Measurements from ENCODE around the gene RALB.

Gene RALB

DNA sequence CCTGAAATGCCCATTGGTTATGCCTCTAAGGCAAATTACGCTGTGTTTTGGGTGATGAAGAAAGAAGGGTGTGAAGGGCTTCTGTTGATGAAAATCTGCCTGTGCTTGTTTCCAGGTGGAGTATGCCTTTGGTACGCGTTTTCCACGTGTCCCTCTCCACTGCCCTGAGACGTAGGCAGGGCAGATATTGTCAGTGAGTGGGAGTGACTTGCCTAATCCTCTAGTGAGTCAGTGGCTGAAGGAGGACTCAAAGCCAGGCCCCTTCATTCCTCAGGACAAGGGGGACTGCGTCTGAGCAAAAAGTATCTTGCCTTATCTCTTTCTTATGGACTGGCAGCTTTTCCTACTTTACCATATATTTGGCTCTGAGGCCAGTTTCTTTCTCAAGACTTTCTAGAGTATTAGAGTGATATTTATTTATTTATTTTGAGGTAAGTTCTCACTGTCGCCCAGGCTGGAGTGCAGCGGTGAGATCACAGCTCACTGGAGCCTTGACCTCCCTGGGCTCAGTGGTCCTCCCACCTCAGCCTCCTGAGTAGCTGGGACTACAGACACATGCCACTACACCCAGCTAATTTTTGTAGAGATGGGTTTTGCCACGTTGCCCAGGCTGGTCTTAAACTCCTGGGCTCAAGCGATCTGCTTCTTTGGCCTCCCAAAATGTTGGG is 10.2 kb downstream of the RALB start:
- DNase-seq (ENCODE audit: low spot score) = no peak

- no peak for DNase-seq (ENCODE audit: low spot score)
Measured at GRCh38 chr2:120265006-120265405, 12.4 kb downstream of the RALB start.

DNA sequence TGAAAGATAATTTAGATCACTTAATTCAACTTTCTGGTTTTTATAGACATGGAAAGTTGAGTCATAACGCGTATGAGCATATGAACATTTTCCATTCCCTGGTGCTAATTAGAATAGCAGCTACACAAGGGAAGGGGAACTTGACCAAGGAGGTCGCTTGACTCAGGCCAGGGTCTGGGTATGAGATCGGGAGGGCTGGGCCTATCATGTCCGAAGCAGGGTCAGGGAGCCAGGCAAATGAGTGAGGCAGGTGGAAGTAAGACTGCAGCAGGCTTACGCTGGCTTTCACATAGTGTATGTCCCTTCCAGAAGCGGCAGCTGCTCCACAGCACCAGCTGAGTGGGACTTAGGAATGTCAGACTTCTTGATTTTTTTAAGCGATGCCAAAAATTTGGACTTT is 14.7 kb downstream of the RALB start:
- DNase-seq (ENCODE audit: low spot score) = no peak

GRCh38 chr2:120269076-120269744 is 16.6 kb downstream of the RALB start:
- DNase-seq (ENCODE audit: low spot score) = no peak

- no peak for DNase-seq (ENCODE audit: low spot score)
Measured at GRCh38 chr2:120269816-120270215, 17.2 kb downstream of the RALB start.

GRCh38 chr2:120271711-120272379 is 19.2 kb downstream of the RALB start:
- DNase-seq (ENCODE audit: low spot score) = no peak

- no peak for DNase-seq (ENCODE audit: low spot score)
Measured at GRCh38 chr2:120272763-120273481, 20.3 kb downstream of the RALB start.

DNA sequence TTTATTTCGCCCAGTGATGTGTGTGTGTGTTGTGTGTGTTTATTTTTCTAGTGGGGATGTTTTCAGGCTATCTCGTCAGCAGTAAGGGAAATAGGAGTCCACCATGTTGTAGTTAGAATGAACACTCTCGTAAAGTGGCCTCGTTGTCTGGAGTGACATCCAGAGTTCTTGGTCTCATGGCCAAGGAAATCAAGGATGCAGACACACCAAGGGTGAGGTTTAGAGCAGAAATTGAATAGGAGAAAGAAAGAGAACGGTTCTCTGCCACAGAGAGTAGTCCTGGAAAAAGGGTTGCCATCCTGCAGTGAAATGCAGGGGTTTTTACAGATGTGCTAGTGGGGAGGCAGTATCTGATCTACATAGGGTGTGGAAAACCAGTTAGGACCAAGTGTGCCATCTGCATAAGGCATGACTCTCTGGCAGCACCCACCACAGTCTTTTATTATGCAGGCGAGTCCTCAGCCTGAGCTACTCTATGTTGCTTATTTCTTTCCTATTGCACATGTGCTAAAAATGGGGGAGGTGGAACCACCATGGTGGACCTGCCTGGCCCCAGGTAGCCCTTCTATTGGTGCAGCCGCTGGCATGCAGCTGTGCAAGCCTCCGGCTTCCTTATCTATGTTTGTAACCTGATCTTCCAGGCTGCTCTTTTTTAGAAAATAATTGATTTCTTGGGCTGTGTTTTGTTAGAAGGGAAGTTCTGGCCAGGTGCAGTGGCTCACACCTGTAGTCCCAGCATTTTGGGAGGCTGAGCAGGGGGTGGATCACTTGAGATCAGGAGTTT is 23.2 kb downstream of the RALB start:
- no peak for DNase-seq (ENCODE audit: low spot score)

DNA sequence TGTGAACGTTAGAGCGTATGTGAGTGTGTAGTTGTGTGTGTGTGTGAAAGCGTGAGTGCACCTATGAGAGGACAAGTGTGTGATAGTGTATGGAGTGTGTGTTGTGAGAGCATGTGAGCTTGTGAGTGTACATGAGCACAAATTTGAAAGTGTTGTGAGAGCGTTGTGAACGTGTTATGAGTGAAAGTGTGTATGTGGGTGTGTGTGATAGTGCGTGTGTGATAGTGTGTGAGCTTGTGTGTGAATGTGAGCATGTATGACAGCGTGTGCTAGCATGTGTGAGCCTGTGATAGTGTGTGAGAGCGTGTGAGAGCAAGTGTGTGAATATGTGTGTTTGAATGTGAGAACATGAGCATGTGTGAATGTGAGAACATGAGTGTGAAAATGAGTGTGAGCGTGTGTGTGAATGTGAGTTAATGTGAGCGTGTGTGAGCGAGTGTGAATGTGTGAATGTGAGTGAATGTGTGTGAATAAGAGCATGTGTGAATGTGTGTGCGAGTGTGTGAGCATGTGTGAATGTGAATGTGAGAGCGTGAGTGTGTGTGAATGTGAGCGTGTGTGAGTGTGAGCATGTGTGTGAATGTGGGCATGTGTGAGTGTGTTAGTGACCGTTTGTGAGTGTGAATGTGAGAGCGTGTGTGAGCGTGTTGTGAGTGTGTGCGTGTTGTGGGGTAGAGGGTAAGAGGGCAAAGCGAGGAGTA is 25.0 kb downstream of the RALB start:
- no peak for DNase-seq (ENCODE audit: low spot score)

DNA sequence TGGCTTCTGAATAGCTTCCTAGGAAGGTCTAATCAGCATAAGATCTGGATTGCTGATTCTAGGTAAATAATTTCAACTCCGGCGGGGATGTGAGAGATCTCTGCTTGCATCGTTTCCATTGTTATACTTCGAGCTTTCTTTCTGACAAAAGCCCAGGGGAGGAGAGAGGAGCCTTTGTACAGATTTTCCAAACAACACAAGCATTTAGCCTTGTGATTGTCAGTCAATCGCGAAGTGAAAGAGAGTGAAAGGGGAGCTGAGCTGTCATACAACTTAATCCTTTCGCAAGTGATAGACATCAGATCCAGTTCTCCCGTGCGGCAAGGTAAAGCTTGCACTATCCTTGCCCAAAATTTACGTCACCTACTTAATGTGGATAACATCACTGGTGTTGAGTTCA is 26.2 kb downstream of the RALB start:
- DNase-seq (ENCODE audit: low spot score) = no peak

GRCh38 chr2:120279708-120280107 is 27.1 kb downstream of the RALB start:
- DNase-seq (ENCODE audit: low spot score) = no peak

- DNase-seq (ENCODE audit: low spot score) = no peak
Measured at GRCh38 chr2:120283649-120284048, 31.0 kb downstream of the RALB start.

- no peak for DNase-seq (ENCODE audit: low spot score)
Measured at GRCh38 chr2:120285056-120285455, 32.4 kb downstream of the RALB start.

DNA sequence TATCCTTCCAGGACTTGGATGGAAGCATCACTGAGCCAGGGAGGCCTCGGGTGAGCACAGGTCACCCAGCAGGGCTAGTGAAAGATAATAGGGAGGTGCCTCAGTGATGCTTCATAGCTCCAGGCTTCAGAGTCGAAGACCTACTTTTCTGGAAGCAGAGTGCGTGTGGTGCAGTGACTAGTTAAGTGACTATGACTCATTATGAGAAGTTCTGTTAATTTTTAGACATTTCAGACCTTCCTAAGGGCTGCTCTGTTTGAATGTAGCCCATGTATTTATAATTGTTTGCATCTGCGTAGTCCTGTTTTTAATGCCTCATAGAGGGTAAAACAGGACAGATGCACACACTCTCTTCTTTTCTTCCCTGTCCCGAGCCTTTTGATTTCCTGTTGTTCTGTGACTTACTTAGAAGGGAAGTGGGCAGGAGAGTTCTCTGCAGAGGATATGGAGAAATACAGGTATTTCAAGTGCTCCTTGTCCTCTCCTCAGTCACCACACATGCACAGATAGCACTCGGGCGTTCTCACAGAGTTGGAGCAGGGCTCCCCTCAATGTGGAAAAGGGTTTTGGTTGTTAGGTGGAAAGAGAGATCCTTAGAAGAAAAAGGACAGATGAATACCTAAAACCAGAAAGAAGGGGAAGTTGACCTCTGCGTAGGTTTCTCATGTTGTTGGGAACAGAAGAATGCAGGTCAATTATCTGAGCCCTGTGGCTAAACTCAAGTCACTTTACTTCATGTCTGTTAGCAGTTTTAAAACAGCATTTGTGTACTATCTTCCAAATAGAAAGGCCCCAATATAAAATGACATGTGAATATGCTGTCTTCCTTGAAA is 34.7 kb downstream of the RALB start:
- no peak for DNase-seq (ENCODE audit: low spot score)

GRCh38 chr2:120288016-120288373 is 35.3 kb downstream of the RALB start:
- DNase-seq (ENCODE audit: low spot score) = no peak

GRCh38 chr2:120289221-120289906 is 36.7 kb downstream of the RALB start:
- no peak for DNase-seq (ENCODE audit: low spot score)

DNA sequence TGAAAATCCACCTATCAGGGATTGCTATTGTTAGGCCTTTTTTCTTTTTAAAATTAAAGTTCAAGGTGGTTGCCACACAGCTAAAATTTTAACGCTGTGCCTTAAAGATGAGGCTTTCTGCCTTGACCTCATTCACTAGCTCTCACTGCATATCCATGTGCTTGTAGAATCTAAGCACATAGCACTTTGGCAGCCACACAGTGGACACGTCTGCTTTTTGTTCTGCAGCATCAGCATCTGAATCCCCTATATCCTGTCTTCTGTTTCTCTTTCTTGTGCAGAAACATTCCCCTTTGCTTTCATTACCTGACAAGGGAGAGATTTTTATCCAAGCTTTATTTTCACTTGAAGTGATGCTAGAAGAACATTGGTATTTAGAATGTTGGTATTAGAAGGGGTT is 38.1 kb downstream of the RALB start:
- DNase-seq (ENCODE audit: low spot score) = no peak

GRCh38 chr2:120291401-120292311 is 39.0 kb downstream of the RALB start:
- DNase-seq (ENCODE audit: low spot score) = no peak
